HepG2 (cell line): Measurements from ENCODE around the gene TRIM25. TPM values are rescaled to one million over a fixed set of nuclear protein-coding genes. Genes with fewer than 3 reads are reported as not detected.

Experiments
- EED ChIP-seq: sonication (generic); formaldehyde crosslinking; IDR thresholded peaks from 2 replicates; pipeline ENCODE4 v1.5.0; 2020; ENCODE audit warnings: mild to moderate bottlenecking, missing genetic modification reagents
- FOXO1 ChIP-seq: sonication (generic); formaldehyde crosslinking; IDR thresholded peaks from 2 replicates; pipeline ENCODE4 v1.4.0; 2020; ENCODE audit warnings: missing genetic modification reagents
- KDM5B ChIP-seq: sonication (generic); formaldehyde crosslinking; IDR thresholded peaks from 2 replicates; pipeline ENCODE4 v1.4.0; 2020; ENCODE audit warnings: missing genetic modification reagents, mild to moderate bottlenecking, borderline replicate concordance
- KMT2B ChIP-seq: IDR thresholded peaks from 2 replicates; pipeline ENCODE4 v1.6.1; 2016; ENCODE audit warnings: missing genetic modification reagents, missing compliant biosample characterization
- MIER3 ChIP-seq: IDR thresholded peaks from 2 replicates; pipeline ENCODE4 v1.6.1; 2016; ENCODE audit warnings: missing compliant biosample characterization, borderline replicate concordance
- MTA1 ChIP-seq: sonication (generic); formaldehyde crosslinking; IDR thresholded peaks from 2 replicates; pipeline ENCODE4 v1.4.0; 2020; ENCODE audit warnings: missing genetic modification reagents, mild to moderate bottlenecking, borderline replicate concordance
- NR2F2 ChIP-seq: IDR thresholded peaks from 2 replicates; pipeline ENCODE4 v1.6.1; 2012; ENCODE audit warnings: low read depth, inconsistent platforms, borderline replicate concordance
- PHB2 ChIP-seq: fragments of 450-650 bp; IDR thresholded peaks from 2 replicates; pipeline ENCODE4 v1.6.1; 2018; ENCODE audit not compliant: partially characterized antibody
- RAD21 ChIP-seq: fragments of 450-650 bp; formaldehyde crosslinking; IDR thresholded peaks from 2 replicates; pipeline ENCODE4 v1.5.0; 2020; ENCODE audit warnings: mild to moderate bottlenecking
- RARG ChIP-seq: sonication (generic); formaldehyde crosslinking; IDR thresholded peaks from 2 replicates; pipeline ENCODE4 v1.4.0; 2020; ENCODE audit warnings: low read depth, mild to moderate bottlenecking, missing genetic modification reagents
- REPIN1 ChIP-seq: sonication (generic); formaldehyde crosslinking; IDR thresholded peaks from 2 replicates; pipeline ENCODE4 v1.8.0; 2022; ENCODE audit warnings: missing genetic modification reagents, low read depth, mild to moderate bottlenecking, borderline replicate concordance
- SMAD1 ChIP-seq: sonication (generic); formaldehyde crosslinking; IDR thresholded peaks from 2 replicates; pipeline ENCODE4 v1.4.0; 2020; ENCODE audit warnings: missing genetic modification reagents, low read depth, mild to moderate bottlenecking, borderline replicate concordance
- ZNF512B ChIP-seq: sonication (generic); formaldehyde crosslinking; IDR thresholded peaks from 2 replicates; pipeline ENCODE4 v1.5.1; 2020; ENCODE audit warnings: missing genetic modification reagents, mild to moderate bottlenecking, borderline replicate concordance
- ZNF574 ChIP-seq: sonication (generic); formaldehyde crosslinking; IDR thresholded peaks from 2 replicates; pipeline ENCODE4 v1.4.0; 2020; ENCODE audit warnings: missing genetic modification reagents
- ZNF687 ChIP-seq: sonication (generic); formaldehyde crosslinking; IDR thresholded peaks from 2 replicates; pipeline ENCODE4 v1.5.1; 2020; ENCODE audit warnings: mild to moderate bottlenecking, missing genetic modification reagents, moderate library complexity
- ZNF761 ChIP-seq: sonication (generic); formaldehyde crosslinking; conservative IDR thresholded peaks from 2 replicates; pipeline ENCODE4 v1.4.0; 2020; ENCODE audit warnings: mild to moderate bottlenecking, missing genetic modification reagents
- polyA plus RNA-seq, 8 experiments: library from polyadenylated mRNA; depleted of rRNA in 3 of 8; stranded (reverse) in 7 of 8; unstranded in 1 of 8; fragments of >200 nt; fragmentation: Illumina TruSeq in 4 of 8; extraction: Trizol in 4 of 8; gene quantifications; 2 replicates each; pipeline versions ENCODE4 v1.2.1 to v1.2.3, GENCODE V29; 2011 to 2016; ENCODE audit warnings: low read depth in 4 of 8, missing spikeins in 1 of 8, mixed read lengths in 1 of 8; ENCODE audit not compliant: insufficient read depth in 1 of 8
- total RNA-seq, 5 experiments: library from RNA; depleted of rRNA; stranded (reverse); fragments of >200 nt; fragmentation: Illumina TruSeq; extraction: Trizol; gene quantifications; 2 replicates each; pipeline ENCODE4 v1.2.3, GENCODE V29; 2016; ENCODE audit warnings: low read depth in 1 of 5
- TF ChIP-seq, protein P1 (sequence below): IDR thresholded peaks from 2 replicates; pipeline ENCODE4 v1.6.1; 2016; ENCODE audit warnings: mild to moderate bottlenecking, missing biosample characterization, missing genetic modification reagents
- TF ChIP-seq, protein P2 (sequence below): sonication (generic); formaldehyde crosslinking; IDR thresholded peaks from 2 replicates; pipeline ENCODE4 v1.4.0; 2020; ENCODE audit warnings: mild to moderate bottlenecking, missing genetic modification reagents

Gene TRIM25
- total and polyA plus RNA-seq, 2 of the 13 experiments (the other 11 are each of a cell fraction or from before 2014, with no cell fraction given) = 30.8 to 42.2 TPM

GRCh38 chr17:56909742-56910508 lies 3.9 kb downstream of the TRIM25 start (continued):
- TF ChIP-seq ZNF687 = peak; percentile 64; the same call in 1 of the 2 replicates
- no peak for TF ChIP-seq EED (CRISPR knock-in tag)
- TF ChIP-seq MIER3 (CRISPR knock-in tag) = 0 out of 2 replicates have a peak, but pooled peaks have one; percentile 58
- TF ChIP-seq, protein P1, sequence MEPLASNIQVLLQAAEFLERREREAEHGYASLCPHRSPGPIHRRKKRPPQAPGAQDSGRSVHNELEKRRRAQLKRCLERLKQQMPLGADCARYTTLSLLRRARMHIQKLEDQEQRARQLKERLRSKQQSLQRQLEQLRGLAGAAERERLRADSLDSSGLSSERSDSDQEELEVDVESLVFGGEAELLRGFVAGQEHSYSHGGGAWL (CRISPR knock-in tag) = no peak
- TF ChIP-seq, protein P2, sequence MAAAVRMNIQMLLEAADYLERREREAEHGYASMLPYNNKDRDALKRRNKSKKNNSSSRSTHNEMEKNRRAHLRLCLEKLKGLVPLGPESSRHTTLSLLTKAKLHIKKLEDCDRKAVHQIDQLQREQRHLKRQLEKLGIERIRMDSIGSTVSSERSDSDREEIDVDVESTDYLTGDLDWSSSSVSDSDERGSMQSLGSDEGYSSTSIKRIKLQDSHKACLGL (CRISPR knock-in tag) = no peak
- TF ChIP-seq KDM5B = peak; percentile 58; the same call in 1 of the 2 replicates
- no peak for TF ChIP-seq RARG (CRISPR knock-in tag)
- no peak for TF ChIP-seq ZNF512B (CRISPR knock-in tag)
- TF ChIP-seq ZNF574 = peak; percentile 55; the same call in 1 of the 2 replicates
- TF ChIP-seq RAD21 (CRISPR knock-in tag) = no peak
- no peak for TF ChIP-seq PHB2
- peak; percentile 23; the same call in 1 of the 2 replicates for TF ChIP-seq FOXO1 (CRISPR knock-in tag)
- no peak for TF ChIP-seq ZNF761 (CRISPR knock-in tag)
- TF ChIP-seq SMAD1 (CRISPR knock-in tag) = 0 out of 2 replicates have a peak, but pooled peaks have one; percentile 26
- TF ChIP-seq MTA1 = peak; percentile 63; the same call in 1 of the 2 replicates
- TF ChIP-seq REPIN1 (CRISPR knock-in tag) = no peak
- peak; percentile 96 for TF ChIP-seq NR2F2
- peak; percentile 31; the same call in 1 of the 2 replicates for TF ChIP-seq KMT2B (CRISPR knock-in tag)
